ENCODE data around the gene MNAT1.
"Not testable (repeated sequence)": the region's sequence is repeated elsewhere in the genome, so short reads cannot be mapped to it uniquely, and the experiment has no call there.

Gene MNAT1

DNA sequence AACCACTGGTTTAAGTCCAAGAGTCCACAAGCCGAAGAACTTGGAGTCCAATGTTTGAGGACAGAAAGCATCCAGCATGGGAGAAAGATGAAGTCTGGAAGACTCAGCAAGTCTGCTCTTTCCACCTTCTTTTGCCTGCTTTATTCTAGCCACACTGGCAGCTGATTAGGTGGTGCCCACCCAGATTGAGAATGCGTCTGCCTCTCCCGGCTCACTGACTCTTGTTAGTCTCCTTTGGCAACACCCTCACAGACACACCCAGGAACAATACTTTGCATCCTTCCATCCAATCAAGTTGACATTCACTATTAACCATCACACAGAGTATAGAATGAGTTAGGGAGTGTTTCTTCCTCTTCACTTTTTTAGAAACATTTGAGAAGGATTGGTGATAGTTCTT is 156.1 kb downstream of the MNAT1 start:
- DNase-seq, result not testable (repeated sequence)

GRCh38 chr14:60893911-60894310 is 159.3 kb downstream of the MNAT1 start:
- no peak for DNase-seq

GRCh38 chr14:60904381-60904780 is 169.8 kb downstream of the MNAT1 start:
- no peak for DNase-seq

DNA sequence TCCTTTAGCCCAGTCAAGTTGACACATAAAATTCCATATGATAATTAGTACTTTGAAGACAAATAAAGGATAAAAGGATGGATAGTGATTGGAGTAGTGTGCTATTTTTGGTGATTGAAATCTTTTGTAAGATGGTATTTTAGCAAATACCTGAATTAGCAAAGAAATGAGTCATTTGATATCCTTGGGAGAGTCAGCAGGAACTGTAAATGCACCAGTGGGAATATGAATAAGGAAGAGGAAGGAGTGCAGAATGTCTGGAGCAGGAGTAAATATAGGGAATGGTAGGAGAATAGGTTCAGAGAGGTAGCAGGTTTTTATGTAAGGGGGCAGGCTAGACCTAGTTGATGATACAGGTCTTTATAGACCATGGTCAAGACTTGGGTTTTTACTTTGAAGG is 171.4 kb downstream of the MNAT1 start:
- no peak for DNase-seq

DNA sequence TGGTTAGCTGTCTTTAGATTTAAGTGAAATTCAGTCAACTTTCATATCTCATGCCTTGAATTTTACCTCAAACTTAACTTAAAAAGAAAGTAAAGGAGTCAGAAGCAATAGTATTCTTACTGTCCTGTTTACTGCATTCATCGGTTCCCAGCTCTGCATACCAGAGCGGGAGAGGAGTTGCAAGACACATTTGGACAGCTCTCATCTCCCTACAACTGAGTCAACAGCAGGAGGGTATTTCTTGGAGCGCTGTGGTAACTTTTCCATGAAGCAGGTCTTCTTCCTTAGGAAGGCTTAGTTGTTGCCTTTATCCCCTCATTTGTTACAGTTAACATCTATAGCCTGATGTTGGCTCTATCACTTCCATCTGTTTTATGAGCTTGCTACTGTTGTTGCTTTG is 181.2 kb downstream of the MNAT1 start:
- no peak for DNase-seq

DNA sequence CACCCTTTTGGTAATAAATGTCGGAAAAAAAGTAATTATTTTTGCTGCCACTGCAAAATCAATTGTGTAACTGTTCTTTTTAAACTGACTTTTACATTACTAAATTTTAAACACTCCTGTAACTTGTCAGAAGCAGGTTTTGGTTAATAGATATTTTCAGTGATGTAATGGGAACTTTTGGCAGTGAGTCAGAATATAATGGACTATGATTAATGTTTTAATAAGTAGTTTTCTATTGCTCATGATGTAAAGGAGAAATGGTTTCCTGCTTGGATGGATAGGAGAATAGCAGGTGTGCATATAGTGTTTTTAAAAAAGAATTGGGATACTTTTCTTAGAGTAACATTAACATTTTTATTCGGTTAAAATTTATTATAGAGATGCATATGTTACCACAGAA is 187.5 kb downstream of the MNAT1 start:
- no peak for DNase-seq

DNA sequence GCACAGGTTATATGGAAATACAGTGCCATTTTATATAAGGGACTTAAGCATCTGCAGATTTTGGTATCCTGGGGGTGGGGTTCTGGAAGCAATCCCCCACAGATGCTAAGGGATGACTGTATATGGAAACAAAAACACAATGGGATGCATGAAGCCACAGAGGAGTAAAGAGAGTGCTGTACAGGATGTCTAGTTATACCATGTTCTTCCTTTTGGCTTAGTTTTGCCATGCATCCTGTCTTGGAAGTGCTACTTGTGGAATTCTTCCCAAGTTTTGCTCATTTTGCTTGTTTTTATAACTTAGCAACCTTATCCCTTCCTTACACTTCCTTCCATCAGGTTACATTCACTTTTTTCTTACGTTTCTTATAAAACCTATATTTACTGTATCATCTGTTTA is 190.7 kb downstream of the MNAT1 start:
- no peak for DNase-seq

GRCh38 chr14:60926002-60926401 is 191.4 kb downstream of the MNAT1 start:
- DNase-seq, result no peak

DNA sequence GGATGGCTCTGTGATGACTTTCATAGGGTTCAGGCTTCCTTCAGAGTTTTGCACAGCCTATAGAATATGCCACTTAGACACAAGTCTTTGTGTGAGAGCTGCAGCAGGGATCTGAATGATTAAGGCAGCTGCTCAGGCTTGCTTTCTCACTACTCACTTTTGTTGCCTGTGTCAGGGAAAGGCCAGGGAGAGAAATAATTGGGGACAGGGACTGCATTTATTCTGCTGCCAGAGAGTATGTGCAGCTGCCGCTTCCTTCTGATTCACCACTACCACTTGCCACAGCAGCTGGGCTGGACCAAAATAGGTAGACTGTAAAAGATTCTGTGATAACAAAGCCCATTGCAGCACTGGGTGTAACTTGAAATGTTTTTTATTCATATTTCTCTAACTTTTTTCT is 196.7 kb downstream of the MNAT1 start:
- DNase-seq, result no peak

DNA sequence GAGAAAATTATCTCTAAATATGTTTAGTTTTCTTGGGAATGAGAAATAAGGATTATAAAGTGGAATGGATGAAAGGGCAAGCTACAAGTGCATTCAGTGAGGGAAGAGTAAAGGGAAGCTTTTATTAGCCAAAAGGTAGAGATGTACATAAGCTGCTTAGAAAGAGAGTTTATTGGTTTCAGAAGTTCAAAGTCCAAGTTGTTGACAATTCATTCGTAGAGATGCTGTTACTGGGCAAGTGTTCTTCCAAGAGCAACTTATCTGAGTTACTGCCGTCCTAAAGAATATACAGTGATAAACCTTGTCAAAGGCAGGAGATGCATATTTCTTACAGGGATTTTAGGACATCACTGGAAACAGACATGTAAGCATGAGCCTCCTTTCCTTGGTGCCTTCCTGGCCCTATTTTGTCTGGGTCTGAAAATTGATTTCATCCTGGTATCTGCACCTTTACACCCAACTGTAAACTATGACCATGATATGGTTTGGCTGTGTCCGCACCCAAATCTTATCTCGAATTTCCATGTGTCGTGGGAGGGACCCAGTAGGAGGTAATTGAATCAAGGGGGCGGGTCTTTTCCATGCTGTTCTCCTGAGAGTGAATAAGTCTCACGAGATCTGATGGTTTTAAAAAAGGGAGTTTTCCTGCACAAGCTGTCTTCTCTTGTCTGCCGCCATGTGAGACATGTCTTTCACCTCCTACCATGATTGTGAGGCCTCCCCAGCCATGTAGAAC is 199.5 kb downstream of the MNAT1 start:
- DNase-seq, result no peak

- DNase-seq, result no peak
These were observed 200.8 kb downstream of the MNAT1 start for GRCh38 chr14:60935319-60935718.

DNA sequence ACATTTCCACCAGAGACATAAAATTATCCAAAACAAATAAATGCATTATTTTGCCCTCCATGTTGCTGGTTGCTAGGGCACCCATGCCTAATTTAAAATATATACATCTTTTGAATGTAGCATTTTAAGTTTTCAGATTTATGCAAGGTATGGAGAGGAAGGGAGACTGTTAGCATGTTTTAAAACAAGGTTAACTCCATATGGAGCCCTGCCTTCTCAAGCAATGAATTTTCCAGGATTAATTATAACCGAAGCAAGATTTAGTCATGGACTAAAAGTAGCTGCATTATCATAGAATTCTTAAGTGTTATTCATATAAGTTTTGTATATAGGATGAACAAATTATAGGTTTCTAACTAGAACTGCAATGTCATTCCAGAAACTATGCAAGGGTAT is 209.1 kb downstream of the MNAT1 start:
- DNase-seq, result no peak

DNA sequence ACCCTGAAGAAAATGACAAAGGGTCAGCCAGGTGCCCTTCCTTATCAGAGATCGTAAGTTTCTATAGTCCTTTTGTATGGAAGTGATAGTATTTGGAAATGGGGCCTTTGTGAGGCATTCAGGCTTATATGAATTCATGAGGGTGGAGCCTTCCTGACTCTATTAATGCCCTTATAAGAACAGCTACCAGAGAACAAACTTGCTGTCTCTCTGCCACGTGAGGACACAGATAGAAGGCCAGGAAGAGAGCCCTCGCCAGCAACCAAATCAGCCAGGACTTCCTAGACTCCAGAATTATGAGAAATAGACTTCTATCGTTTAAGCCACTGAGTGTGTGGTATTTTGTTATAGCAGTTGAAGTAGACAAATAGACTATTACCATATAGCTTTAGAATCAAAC is 209.6 kb downstream of the MNAT1 start:
- DNase-seq, result no peak

- DNase-seq, result no peak
These were observed 211.4 kb downstream of the MNAT1 start for GRCh38 chr14:60945984-60946383.

DNA sequence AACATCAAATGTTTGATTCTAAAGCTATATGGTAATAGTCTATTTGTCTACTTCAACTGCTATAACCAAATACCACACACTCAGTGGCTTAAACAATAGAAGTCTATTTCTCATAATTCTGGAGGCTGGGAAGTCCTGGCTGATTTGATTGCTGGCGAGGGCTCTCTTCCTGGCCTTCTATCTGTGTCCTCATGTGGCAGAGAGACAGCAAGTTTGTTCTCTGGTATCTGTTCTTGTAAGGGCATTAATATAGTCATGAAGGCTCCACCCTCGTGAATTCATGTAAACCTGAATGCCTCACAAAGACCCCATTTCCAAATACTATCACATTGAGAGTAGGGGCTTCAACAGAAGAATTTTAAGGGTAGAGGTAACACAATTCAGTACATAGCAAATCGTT is 212.2 kb downstream of the MNAT1 start:
- no peak for DNase-seq

DNA sequence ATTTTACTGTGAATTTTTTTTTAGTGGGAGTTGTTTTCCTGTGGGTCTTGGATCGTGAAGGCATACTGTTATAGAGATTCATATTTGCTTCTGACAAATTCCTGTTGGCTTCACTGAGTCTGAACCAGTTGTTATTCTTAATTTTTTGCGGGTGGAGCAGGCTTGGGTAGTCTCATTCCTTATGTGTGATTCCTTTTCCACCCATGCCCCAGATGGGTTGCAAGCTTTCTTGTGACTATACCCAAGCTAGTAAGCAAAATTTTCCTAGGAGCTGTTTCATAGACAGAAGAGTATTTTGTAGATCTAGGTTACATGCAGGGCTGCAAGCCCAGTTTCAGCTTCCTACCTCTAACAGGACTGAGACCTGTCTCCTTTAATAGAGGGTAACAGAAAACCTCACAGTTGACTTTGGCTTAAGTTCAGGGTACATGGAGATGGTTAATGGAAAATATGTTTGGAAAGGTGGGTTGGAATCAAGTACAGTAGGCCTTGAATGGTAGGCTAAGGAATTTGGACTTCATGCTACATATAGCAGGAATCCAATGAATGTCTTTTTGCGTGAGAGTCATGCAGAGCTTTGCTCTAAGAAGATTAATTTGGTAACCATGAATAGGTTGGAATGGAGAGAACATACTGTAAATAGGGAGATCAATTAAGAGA is 217.3 kb downstream of the MNAT1 start:
- DNase-seq, result no peak

DNA sequence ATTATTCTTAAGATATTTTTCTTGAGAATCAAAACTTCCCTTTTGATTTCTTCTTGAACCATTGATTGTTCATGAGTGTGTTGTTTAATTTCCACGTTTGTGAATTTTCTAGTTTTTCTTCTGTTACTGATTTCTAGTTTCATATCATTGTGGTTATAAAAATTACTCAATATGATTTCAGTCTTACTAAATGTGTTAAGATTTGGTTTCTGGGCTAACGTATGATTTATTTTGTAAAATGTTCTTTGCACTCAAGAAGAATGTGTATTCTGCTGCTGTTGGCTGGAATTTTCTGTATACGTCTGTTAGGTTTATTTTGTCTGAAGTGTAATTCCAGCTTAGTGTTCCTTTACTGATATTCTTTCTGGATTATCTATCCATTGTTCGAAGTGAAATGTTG is 221.6 kb downstream of the MNAT1 start:
- DNase-seq, result no peak

DNA sequence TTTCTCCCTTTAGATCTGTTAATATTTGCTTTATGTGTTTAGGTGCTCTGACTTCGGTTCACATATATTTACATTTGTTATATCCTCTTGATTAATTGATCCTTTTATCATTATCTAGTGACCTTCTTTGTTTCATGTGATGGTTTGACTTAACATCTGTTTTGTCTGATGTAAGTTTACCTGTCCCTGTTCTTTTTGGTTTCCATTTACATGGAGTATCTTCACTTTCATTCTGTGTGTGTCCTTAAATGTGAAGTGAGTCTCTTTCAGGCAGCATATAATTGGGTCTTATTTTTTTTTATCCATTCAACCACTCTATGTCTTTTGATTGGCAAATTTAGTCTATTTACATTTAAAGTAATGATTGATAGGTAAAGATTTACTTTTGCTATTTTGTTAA is 222.1 kb downstream of the MNAT1 start:
- DNase-seq, result no peak

DNA sequence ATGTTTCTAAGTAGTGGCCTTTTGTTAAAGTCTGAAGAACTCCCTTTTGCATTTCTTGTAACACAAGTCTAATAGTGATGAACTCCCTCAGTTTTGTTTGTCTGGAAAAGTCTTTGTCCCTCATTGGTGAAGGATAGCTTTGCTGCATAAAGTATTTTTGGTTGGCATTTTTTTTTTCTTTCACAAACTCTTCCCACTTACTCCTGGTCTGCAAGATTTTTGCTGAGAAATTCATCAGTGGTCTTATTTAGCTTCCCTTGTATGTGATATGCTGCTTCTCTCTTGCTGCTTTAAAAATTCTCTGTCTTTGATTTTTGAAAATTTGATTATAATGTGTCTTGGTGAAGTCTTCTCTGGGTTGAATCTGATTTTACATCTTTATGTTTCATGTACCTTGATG is 223.6 kb downstream of the MNAT1 start:
- no peak for DNase-seq

DNA sequence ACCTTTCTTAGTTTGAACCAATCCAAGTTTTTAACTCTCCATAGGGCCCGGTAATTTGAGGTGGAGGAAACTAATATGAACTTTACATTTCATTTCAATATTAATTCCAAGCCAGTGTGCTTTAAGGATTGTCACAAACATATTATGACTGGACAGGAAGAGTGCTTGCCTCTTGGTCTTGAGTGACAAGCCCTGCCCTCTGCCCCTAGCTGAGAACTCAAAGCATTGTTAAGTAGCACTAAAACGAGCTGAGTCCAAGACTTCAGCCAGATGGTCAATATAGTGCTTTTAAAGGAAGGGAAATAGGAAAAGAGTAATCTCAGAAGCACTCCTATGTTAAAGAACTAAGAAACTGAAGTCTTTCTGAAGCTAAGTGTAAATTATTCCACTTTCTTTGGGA is 229.2 kb downstream of the MNAT1 start:
- DNase-seq, result no peak

DNA sequence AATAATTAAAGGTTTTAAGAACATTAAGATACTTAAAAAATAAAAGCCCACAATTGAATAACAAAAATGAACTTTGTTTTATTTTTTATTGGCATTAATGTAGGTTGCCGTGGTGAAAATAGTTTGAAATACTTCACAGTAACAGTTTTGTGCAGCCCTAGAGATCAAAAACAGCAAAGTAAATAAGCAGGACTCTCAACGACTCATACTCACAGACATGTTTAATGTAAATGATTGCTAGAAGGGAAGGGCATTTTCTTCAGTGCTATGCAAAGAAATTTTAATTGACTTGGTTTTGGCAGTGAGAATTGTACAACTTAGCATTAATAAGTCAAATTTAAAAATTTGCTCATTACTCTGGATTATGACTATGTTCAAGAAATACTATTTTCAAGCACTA is 230.3 kb downstream of the MNAT1 start:
- DNase-seq, result no peak

- DNase-seq, result no peak
These were observed 230.8 kb downstream of the MNAT1 start for GRCh38 chr14:60965402-60965801.

DNA sequence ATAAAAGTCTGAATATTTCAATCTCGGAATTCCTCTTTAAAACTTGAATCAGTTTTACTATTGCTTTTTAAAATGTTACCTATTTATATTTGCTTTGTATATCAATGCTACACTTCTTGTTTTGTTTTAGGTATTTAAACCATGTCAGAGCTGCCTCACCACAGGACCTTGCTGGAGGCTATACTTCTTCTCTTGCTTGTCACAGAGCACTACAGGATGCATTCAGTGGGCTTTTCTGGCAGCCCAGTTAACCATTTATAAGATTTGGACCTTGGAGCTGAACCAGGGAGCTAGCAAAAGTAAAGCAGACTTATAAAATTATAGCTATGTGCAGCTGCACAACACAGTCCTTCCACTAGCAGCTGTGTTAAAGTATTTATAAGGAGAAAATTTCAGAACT is 233.5 kb downstream of the MNAT1 start:
- DNase-seq, result no peak

- DNase-seq, result no peak
These were observed 234.1 kb downstream of the MNAT1 start for GRCh38 chr14:60968671-60969070.

- DNase-seq, result no peak
These were observed 235.6 kb downstream of the MNAT1 start for GRCh38 chr14:60970146-60970545.

Measured in activated naive CD4-positive, alpha-beta T cell treated with Interleukin-2 at 50 U/mL for 16 hours (primary cell).